Ovary (tissue), 9 donors: ENCODE results near the gene MRPL10. TPM values are rescaled to one million over a fixed set of nuclear protein-coding genes. Genes with fewer than 3 reads are reported as not detected.

Experiments used
- DNase-seq, 5 donors: peaks; one replicate each; pipeline ENCODE4 v3.0.0-alpha.2; 2019 to 2020
- H3K27ac ChIP-seq, 2 donors: fragments of 200-600 bp; one replicate each; pipeline versions ENCODE4 v1.5.1 to v1.8.0; 2019 to 2022
- H3K27me3 ChIP-seq: fragments of 200-600 bp; one replicate; pipeline ENCODE4 v1.8.0; 2022
- H3K36me3 ChIP-seq: fragments of 200-600 bp; sonication (generic); one replicate; pipeline ENCODE4 v1.5.1; 2019
- H3K4me1 ChIP-seq: one replicate; pipeline ENCODE4 v1.8.1; 2013; ENCODE audit warnings: mild to moderate bottlenecking, moderate library complexity; ENCODE audit not compliant: insufficient read depth
- H3K4me3 ChIP-seq: fragments of 200-600 bp; sonication (generic); one replicate; pipeline ENCODE4 v1.5.1; 2017
- H3K9me3 ChIP-seq, 2 donors: fragments of 200-600 bp in 1 of 2; sonication (generic) in 1 of 2; one replicate each; pipeline versions ENCODE4 v1.5.1 to v1.8.1; 2013 to 2019; ENCODE audit warnings: mild to moderate bottlenecking in 1 of 2, moderate library complexity in 1 of 2
- EP300 ChIP-seq: sonication (generic); formaldehyde crosslinking; IDR thresholded peaks from one replicate; pipeline ENCODE4 v1.6.1; 2017; ENCODE audit warnings: antibody characterized with exemption
- POLR2A ChIP-seq: fragments of 450-650 bp; IDR thresholded peaks from one replicate; pipeline ENCODE4 v1.6.1; 2017; ENCODE audit warnings: antibody characterized with exemption, mild to moderate bottlenecking, moderate library complexity
- WGBS, 3 donors: extraction: QIAGEN DNeasy Blood & Tissue Kit in 1 of 3; methylation state at CpG; one replicate each; pipeline versions ENCODE4 v1.1.5 to v1.1.7; 2013 to 2017; 5-methylcytosine and 5-hydroxymethylcytosine counted together
- intact Hi-C, 4 donors: fragments of 100-400 bp; cut with DNase I; formaldehyde crosslinking; loops; one replicate each; pipeline versions ENCODE4 v1.11.0 to v1.15.1; 2022 to 2023
- polyA plus RNA-seq, 2 donors: library from polyadenylated mRNA; stranded (reverse); fragments of 200-250 nt in 1 of 2; fragments of 350-450 nt in 1 of 2; fragmentation: Illumina TruSeq in 1 of 2; extraction: RNeasy Lipid Tissue Mini Kit (QIAGEN cat#74804) in 1 of 2; gene quantifications; one replicate each; pipeline ENCODE4 v1.2.3, GENCODE V29; 2013 to 2014
- total RNA-seq, 7 donors: library from RNA; depleted of rRNA in 2 of 7; stranded (reverse); fragments of >200 nt in 2 of 7; fragmentation: NEBNext Ultra II Directional in 3 of 7; extraction: Animal tissue kit (Norgen Biotek cat#: 25700) in 3 of 7; gene quantifications; one replicate each; pipeline versions ENCODE4 v1.1.0 to v1.2.4, GENCODE V29; 2016 to 2023
- TF ChIP-seq, protein P1 (sequence below), 3 donors: fragments of 450-650 bp in 2 of 3; fragments of 200-600 bp in 1 of 3; IDR thresholded peaks; one replicate each; pipeline versions ENCODE4 v1.5.1 to v1.8.0; 2016 to 2022; ENCODE audit warnings: antibody characterized with exemption in 3 of 3, mild to moderate bottlenecking in 1 of 3
- donor health status: DM: no; HTN: no; CAD: no; lungs with moderate emphysema.
- donor health status: DM: no; HTN: no; CAD: no.
- donor health status: Bipolar disorder and iron deficiency.
- donor health status: DM: yes; HTN: yes; CAD: no.
- donor health status: DM: no; HTN: no; CAD: no.
- donor health status: DM: yes; HTN: yes; CAD: no.

The MRPL10 gene
- total and polyA plus RNA-seq, 9 donors, result 30.4 to 64.4 (median 48.8) TPM

DNA sequence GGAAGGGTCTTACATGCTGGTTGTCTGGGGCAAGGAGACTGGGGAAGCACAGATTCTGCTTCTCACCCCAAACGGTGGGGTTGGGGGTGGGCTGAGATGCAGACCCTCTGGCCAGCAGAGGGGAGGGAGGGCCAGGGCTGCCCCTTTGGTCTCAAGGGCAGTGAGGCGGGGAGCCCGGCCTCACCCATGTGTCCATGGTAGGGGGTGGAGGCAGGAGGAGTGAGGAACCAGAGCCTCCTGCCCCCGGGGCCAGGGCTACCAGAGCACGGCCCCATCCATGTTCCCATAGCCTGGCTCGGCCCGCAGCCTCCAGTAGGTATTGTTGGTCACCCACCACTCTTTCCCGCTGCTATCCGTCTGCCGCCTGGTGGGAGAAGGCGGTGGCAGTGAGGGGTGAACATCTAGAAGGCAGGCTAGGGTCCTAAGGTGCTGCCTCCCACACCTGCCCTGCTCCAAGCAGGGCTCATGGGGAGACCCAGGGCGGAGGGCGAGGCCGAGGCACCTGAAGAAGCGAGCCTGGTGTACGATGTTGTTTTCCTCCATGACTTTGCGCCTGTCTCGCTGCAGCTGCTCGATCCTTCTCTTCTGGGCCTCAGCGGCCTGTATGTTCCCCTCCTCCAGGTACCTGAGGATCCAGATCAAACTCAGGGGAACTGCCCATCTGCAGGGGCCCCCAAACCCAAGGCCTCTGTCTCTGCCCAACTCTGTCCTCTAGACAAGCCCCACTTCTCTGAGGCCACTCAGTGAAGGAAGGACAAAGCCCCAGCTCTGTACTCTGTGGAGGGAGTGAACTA lies 23.1 kb downstream of the MRPL10 start:
- no peak for DNase-seq
- H3K36me3 ChIP-seq, result no peaks in the 10 kb centered on the region
- intact Hi-C loops, result no loop called here
- H3K9me3 ChIP-seq, result no peaks in the 10 kb centered on the region
- TF ChIP-seq POLR2A (no peak), EP300 (no peak)
- TF ChIP-seq, protein P1, sequence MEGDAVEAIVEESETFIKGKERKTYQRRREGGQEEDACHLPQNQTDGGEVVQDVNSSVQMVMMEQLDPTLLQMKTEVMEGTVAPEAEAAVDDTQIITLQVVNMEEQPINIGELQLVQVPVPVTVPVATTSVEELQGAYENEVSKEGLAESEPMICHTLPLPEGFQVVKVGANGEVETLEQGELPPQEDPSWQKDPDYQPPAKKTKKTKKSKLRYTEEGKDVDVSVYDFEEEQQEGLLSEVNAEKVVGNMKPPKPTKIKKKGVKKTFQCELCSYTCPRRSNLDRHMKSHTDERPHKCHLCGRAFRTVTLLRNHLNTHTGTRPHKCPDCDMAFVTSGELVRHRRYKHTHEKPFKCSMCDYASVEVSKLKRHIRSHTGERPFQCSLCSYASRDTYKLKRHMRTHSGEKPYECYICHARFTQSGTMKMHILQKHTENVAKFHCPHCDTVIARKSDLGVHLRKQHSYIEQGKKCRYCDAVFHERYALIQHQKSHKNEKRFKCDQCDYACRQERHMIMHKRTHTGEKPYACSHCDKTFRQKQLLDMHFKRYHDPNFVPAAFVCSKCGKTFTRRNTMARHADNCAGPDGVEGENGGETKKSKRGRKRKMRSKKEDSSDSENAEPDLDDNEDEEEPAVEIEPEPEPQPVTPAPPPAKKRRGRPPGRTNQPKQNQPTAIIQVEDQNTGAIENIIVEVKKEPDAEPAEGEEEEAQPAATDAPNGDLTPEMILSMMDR (IDR thresholded peaks at IDR 0.05), result no peak
- H3K27ac ChIP-seq, result no peak overlapping the region
- no peaks in the 10 kb centered on the region for H3K4me1 ChIP-seq
- no peak overlapping the region for H3K4me3 ChIP-seq
- 86 to 92% (median 90%) methylated on average over 20 of the region's 20 CpGs for WGBS, 3 donors
- no peaks in the 10 kb centered on the region for H3K27me3 ChIP-seq

DNA sequence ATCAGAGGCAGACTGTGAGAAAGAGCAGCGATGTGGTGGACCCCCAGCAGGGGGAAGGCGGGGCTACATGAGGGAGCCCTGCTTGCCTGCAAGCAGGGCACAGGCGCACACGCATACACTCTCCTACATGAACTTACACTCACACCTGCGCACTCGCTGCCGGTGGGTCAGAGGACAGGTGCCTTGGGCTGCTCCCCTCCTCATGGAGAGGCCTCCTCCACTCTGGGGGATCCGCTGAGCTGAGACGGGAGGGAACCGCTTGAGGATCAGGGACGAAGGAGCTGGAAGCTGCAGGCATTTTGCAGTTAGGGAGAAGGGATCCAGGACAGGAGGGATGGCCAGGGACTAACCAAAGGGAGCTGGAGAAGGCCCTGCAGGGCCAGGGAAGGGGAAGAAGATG lies 23.9 kb downstream of the MRPL10 start:
- intact Hi-C loops, result no loop called here
- H3K27me3 ChIP-seq, result no peaks in the 10 kb centered on the region
- WGBS, 3 donors, result 73 to 81% (median 77%) methylated on average over 11 of the region's 11 CpGs
- H3K36me3 ChIP-seq, result no peaks in the 10 kb centered on the region
- H3K9me3 ChIP-seq, result no peaks in the 10 kb centered on the region
- H3K27ac ChIP-seq, result no peak overlapping the region
- DNase-seq, result no peak
- H3K4me3 ChIP-seq, result no peak overlapping the region
- no peaks in the 10 kb centered on the region for H3K4me1 ChIP-seq
- TF ChIP-seq POLR2A (no peak), EP300 (no peak)
- TF ChIP-seq, protein P1 (IDR thresholded peaks at IDR 0.05), result no peak

DNA sequence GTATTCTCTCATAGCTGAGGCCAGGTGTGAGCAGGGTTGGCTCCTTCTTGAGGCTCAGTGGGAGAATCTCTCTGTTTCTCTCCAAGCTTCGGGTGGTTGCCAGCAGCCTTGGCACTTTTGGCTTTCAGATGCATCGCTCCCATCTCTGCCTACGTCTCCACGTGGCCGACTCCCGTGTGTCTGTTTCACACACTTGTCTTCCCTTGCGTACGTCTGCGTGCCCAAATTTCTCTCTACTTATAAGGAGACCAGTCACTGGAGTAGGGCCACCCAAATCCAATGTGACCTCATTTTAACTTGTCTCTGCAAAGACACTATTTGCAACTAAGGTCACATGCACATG lies 24.5 kb downstream of the MRPL10 start:
- intact Hi-C loops, result no loop called here
- 77 to 86% (median 82%) methylated on average over 9 of the region's 9 CpGs for WGBS, 3 donors

DNA sequence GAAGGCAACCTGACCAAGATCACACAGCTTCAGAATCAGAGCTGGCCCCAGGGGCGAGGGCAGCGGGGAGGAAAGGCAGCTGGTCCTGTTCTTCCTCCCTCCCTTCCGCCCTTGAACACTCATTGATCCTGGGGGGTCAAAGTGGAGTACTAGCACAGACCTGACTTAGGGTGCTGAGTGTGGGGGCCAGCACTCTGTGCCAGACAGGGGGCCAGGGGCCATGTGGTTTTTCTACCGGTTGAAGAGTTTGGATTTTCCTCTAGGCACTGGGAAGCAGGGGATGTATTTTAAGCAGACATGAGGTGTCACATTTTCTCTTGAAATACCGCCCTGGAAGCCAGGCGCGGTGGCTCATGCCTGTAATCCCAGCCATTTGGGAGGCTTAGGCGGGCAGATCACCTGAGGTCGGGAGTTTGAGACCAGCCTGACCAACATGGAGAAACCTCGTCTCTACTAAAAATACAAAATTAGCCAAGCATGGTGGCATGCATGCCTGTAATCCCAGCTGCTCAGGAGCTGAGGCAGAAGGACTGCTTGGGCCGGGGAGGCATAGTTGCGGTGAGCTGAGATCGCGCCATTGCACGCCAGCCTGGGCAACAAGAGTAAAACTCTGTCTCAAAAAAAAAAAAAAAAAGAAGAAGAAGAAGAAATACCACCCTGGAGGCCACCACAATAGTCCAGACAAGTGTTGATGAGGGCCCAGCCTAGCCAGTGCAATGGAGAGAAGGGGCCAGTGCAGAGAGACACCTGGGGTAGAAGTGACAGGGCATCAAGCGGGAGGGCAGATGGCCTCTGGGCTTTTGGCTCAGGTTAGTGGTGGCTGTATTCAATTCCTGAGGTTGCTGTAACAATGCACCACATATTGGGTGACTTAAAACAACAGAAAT lies 25.1 kb downstream of the MRPL10 start:
- H3K36me3 ChIP-seq, result no peaks in the 10 kb centered on the region
- DNase-seq, result no peak
- intact Hi-C loops, result no loop called here

More for the DNA sequence above, 24.5 kb downstream of the MRPL10 start:
- H3K36me3 ChIP-seq, result no peaks in the 10 kb centered on the region
- H3K4me1 ChIP-seq, result no peaks in the 10 kb centered on the region
- DNase-seq, result no peak
- no peaks in the 10 kb centered on the region for H3K27me3 ChIP-seq
- TF ChIP-seq POLR2A (no peak), EP300 (no peak)
- TF ChIP-seq, protein P1 (IDR thresholded peaks at IDR 0.05), result no peak
- no peaks in the 10 kb centered on the region for H3K9me3 ChIP-seq
- no peak overlapping the region for H3K27ac ChIP-seq
- no peak overlapping the region for H3K4me3 ChIP-seq

More for the DNA sequence above, 25.1 kb downstream of the MRPL10 start:
- no peak overlapping the region for H3K4me3 ChIP-seq
- no peaks in the 10 kb centered on the region for H3K27me3 ChIP-seq
- no peak for TF ChIP-seq EP300
- TF ChIP-seq, protein P1 (IDR thresholded peaks at IDR 0.05), result no peak
- no peak for TF ChIP-seq POLR2A
- no peaks in the 10 kb centered on the region for H3K9me3 ChIP-seq
- 83 to 84% (median 83%) methylated on average over 16 of the region's 16 CpGs for WGBS, 3 donors
- H3K27ac ChIP-seq, result no peak overlapping the region
- no peaks in the 10 kb centered on the region for H3K4me1 ChIP-seq
